Astrocyte (in vitro differentiated cells and primary cell): ENCODE measurements around the gene NPAS3.

Source experiments
- EZH2 ChIP-seq: IDR thresholded peaks from 2 replicates; pipeline ENCODE4 v1.6.1; 2012; ENCODE audit warnings: mild to moderate bottlenecking, low read length, inconsistent platforms; ENCODE audit not compliant: insufficient read depth
- TF ChIP-seq, protein P1 (sequence below): IDR thresholded peaks from 2 replicates; pipeline ENCODE4 v1.5.1; 2011; ENCODE audit warnings: low read depth, mild to moderate bottlenecking, inconsistent platforms, low read length, moderate library complexity; ENCODE audit not compliant: insufficient read depth

DNA sequence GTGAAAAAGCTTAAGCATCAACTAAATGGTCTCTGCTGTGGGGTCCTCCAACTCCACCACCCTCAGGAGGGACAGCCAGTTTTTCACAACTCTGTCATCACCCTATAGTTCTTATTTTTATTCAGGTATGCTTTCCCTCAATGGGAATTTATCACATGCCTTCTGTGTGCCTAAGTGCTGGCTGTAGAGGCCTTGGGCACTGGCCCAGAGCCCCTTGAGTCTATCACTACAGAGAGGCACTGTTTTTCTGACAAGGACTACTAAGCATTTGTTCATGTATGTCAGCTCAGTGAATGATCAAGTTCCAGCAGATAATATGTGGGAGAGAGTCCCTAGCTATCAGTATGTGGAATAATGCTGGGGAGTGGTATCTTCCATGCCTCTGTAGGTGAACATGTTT, 463.9 kb downstream of the NPAS3 start:
- TF ChIP-seq, protein P1, sequence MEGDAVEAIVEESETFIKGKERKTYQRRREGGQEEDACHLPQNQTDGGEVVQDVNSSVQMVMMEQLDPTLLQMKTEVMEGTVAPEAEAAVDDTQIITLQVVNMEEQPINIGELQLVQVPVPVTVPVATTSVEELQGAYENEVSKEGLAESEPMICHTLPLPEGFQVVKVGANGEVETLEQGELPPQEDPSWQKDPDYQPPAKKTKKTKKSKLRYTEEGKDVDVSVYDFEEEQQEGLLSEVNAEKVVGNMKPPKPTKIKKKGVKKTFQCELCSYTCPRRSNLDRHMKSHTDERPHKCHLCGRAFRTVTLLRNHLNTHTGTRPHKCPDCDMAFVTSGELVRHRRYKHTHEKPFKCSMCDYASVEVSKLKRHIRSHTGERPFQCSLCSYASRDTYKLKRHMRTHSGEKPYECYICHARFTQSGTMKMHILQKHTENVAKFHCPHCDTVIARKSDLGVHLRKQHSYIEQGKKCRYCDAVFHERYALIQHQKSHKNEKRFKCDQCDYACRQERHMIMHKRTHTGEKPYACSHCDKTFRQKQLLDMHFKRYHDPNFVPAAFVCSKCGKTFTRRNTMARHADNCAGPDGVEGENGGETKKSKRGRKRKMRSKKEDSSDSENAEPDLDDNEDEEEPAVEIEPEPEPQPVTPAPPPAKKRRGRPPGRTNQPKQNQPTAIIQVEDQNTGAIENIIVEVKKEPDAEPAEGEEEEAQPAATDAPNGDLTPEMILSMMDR, result no peak
- no peak for TF ChIP-seq EZH2
